IPS DF 4.7 (cell line): ENCODE results near the gene TDRD10.
A peak's percentile ranks its signal among the peaks of the same experiment; 100 is the strongest.

Experiments
- DNase-seq: peaks from one replicate; pipeline ENCODE4 v3.0.0-alpha.2; 2013; ENCODE audit warnings: low spot score; ENCODE audit errors: extremely low read depth

Gene TDRD10

GRCh38 chr1:154552036-154552435 is 50.0 kb downstream of the TDRD10 start:
- no peak for DNase-seq

- DNase-seq, result no peak
Observed at GRCh38 chr1:154553056-154554030, 51.3 kb downstream of the TDRD10 start.

GRCh38 chr1:154556422-154556821 is 54.4 kb downstream of the TDRD10 start:
- DNase-seq, result no peak

- DNase-seq, result no peak
Observed at GRCh38 chr1:154557248-154557938, 55.4 kb downstream of the TDRD10 start.

- DNase-seq, result no peak
Observed at GRCh38 chr1:154557939-154558719, 56.1 kb downstream of the TDRD10 start, which contains the start of gene UBE2Q1. Gene UBE2Q1, minus strand, starts transcription at chr1:154558662. Its CDS starts 109 bp downstream, at chr1:154558553.

GRCh38 chr1:154558720-154559465 is 56.9 kb downstream of the TDRD10 start:
- peak; percentile 58 for DNase-seq

- DNase-seq, result peak; percentile 82
Observed at GRCh38 chr1:154559466-154560044, 57.5 kb downstream of the TDRD10 start.

GRCh38 chr1:154565876-154566275 is 63.9 kb downstream of the TDRD10 start:
- no peak for DNase-seq

GRCh38 chr1:154567386-154568156 is 65.6 kb downstream of the TDRD10 start, which contains the start of gene CHRNB2:
Gene CHRNB2, plus strand, starts transcription at chr1:154567778. Its CDS starts 267 bp downstream, at chr1:154568045.
- DNase-seq, result peak; percentile 36

GRCh38 chr1:154568157-154568815 is 66.3 kb downstream of the TDRD10 start:
- no peak for DNase-seq

GRCh38 chr1:154571244-154571963 is 69.4 kb downstream of the TDRD10 start:
- DNase-seq, result no peak

- no peak for DNase-seq
Observed at GRCh38 chr1:154571964-154572288, 69.9 kb downstream of the TDRD10 start.

- DNase-seq, result no peak
Observed at GRCh38 chr1:154572468-154573167, 70.6 kb downstream of the TDRD10 start.

GRCh38 chr1:154573168-154573510 is 71.1 kb downstream of the TDRD10 start:
- no peak for DNase-seq

- DNase-seq, result no peak
Observed at GRCh38 chr1:154574716-154575115, 72.7 kb downstream of the TDRD10 start.

GRCh38 chr1:154575147-154575927 is 73.3 kb downstream of the TDRD10 start:
- no peak for DNase-seq

GRCh38 chr1:154575951-154576566 is 74.0 kb downstream of the TDRD10 start:
- DNase-seq, result no peak
